Embryonic facial prominence (tissue), 1 donor: ENCODE results near the gene CD53.
"Not testable (repeated sequence)": the region's sequence is repeated elsewhere in the genome, so short reads cannot be mapped to it uniquely, and the experiment has no call there.

Experiments used
- DNase-seq: peaks from one replicate; pipeline ENCODE4 v3.0.0-alpha.2; 2016; ENCODE audit errors: extremely low spot score

Gene CD53, protein sequence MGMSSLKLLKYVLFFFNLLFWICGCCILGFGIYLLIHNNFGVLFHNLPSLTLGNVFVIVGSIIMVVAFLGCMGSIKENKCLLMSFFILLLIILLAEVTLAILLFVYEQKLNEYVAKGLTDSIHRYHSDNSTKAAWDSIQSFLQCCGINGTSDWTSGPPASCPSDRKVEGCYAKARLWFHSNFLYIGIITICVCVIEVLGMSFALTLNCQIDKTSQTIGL

DNA sequence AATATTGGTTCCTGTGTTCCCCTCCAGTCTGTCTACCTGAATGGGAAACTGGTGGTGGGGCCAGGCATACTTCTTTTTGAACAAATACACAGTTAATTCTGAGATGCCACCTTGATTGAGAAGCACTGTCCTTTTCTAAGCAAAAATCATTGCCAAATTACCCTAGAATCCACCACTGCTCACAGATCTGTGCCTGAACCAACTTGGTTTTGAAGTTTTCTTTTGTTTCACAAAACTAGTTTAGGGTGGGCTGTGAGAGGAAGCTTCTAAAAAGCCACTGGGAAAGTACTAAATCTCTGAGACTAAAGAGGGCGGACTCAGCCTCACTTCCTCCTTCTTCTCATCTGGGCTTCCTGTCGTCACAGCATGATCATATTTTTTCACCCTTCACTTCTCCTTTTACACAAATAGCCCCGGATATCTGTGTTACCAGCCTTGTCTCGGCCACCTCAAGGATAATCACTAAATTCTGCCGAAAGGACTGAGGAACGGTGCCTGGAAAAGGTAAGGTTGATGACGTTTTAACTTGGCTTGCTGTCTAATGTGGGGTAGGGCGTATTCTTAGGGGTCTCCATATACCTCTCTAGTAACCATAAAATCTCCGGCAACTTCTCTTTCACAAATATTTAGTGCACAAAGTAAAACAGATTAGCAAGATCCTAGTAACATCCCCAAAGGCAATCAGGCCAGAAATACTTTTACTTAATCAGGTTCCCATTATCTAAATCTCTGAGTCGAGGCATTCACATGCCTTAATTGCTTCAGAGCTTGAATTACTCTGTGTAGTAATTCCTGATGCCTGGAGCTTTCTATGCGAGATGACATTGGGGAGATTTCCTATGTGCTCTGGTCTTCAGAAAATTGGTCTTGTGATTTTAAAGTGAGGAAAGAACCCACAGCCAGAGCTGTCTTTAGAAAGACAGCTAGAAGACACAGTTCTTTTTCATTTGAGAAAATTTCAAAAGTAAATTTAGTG, at the start of gene CD53:
CD53 (plus strand) TSS at position 404 of the 976 bp plus-strand sequence. CDS start 18,261 bp downstream, outside the sequence.
- no peak for DNase-seq

DNA sequence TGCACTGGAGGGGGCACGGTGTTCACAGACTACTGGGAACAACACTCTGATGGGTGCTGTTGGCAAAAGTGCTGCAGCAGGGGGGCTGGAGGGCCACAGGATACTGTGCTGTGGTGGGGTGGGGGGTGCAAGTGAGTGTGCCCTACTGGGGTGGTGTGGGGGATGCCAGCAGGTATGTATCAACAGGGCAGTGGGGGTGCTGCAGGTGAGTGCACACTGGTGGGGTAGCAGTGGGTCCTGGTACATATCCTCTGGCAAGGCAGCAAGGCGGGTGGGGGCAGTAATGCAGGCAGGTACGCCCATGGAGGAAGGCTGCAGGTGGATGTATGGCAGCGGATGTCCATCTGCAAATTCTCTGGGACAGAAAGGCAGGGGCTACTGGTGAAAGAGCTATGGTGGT, 48.8 kb upstream of the CD53 start:
- DNase-seq: no peak

DNA sequence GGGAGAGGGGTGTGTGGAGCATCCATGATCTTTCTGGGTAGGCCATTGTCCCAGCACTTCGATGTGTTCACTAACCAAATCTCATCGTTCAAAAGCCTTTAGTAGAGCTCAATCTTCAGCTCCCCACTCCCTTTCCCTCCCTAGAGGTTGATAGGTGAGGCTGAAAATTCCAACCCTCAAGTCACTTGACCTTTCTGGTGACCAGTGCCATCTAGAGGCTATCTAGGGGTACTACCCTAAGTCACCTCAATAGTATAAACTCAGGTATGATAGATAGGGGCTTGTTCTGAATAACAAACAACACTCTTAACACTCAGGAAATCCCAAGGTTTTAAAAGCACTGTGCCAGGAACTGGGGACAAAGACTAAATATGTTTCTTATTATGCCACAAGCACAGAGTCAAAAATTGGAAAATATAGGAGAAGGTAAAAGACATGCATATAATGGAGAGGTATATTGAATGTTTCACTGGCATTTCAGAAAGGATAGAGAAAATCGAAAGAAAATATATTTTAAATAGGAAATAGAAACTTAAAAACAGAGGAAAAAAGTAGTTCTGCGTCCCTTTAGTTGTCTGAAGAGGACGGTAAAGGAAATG, 42.9 kb upstream of the CD53 start:
- no peak for DNase-seq

DNA sequence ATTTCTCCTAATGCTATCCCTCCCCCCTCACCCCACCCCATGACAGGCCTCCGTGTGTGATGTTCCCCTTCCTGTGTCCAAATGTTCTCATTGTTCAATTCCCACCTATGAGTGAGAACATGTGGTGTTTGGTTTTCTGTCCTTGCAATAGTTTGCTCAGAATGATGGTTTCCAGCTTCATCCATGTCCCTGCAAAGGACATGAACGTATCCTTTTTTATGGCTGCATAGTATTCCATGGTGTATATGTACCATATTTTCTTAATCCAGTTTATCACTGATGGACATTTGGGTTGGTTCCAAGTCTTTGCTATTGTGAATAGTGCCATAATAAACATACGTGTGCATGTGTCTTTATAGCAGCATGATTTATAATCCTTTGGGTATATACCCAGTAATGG, 39.2 kb upstream of the CD53 start:
- not testable (repeated sequence) for DNase-seq

DNA sequence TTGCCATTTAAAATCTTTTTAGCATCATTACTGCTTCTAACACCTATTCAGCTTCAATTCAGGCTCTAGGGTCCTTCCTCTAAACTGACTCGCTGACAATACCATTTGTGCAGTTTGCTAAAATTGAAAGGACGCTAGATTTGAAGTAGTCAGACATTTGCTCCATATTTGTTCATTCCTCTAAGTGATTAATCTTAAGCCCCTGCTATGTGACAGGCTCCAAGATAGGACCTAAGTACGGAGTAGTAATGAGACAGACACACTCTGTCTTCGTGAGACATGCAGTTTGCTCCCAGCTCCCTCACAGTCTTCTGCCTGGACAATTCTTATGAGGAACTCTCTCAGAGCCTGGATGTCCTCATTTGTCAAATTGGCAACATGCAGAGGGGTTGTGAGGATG, 26.1 kb upstream of the CD53 start:
- DNase-seq: no peak

DNA sequence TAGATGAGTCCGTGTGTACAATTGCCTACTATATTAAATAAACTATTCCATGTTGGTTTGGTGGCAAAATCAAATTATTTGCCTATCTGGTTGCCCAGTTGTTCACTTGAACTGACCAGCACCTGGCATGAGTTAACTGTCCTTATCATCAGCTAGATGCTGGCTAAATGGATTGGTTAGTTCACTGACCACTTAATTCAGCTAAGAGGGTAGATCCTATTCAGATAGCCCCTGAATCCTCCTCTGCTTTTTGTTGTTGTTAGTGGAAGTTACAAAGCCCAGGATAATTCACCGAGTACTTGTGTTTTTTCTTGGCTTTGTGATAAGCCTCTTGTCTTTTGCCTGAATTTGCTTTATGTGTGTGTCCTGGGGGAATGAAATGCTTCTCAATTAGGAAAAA, 22.8 kb upstream of the CD53 start:
- DNase-seq: no peak

DNA sequence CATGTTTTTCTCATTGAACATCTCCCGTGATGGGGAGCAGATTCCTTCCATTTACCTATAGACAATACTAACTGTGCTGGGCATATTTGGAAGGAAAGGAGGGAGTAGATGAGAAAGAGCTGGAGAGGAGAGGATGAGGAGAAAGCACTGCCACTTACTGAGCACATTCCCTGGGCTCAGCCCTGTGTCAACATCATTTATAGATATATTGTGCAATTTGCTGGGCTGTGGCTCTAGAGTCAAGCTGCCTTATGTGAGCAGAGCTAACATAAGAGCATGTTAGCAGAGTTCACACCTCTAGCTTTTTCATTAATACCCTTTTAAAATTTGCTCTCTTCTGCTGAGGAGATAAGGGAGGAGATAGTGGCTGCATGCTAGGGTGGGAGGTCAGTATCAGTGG, 22.3 kb upstream of the CD53 start:
- no peak for DNase-seq

DNA sequence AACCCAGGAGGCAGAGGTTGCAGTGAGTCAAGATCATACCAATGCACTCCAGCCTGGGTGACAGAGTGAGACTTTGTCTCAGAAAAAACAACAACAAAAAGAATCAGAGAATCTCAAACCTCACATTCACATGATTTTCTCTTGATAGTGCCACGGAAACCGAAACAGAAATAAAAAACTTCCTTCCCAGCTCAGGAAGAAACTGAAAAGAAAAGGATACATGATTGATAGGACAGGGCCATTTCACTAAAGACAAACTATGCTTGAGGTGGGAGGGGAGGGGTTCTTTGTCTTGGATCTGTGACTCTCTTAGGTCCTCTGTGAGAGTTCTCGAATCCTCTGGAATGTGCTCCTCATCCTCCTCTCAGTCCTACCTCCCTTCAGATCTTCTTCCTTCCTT, 19.8 kb upstream of the CD53 start:
- DNase-seq: no peak

DNA sequence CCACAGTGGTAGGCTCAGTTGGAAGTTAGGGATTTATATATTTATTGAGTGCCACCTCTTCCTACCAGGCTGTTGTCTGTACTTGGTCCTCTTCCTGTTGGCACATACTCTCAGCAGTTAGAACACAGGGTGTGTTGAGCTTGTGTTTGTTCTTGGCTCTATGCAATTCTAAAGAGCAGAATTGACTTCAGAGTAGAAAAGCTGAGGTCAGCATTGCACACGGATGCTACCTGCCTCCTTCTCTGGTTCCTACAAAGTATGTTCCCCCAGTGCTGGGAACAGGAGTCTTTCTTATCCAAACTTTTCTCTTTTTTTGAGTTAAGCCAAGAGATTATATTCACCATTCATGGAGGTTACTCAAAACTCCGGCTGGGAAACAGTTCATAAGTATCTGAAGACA, 16.5 kb upstream of the CD53 start:
- no peak for DNase-seq

DNA sequence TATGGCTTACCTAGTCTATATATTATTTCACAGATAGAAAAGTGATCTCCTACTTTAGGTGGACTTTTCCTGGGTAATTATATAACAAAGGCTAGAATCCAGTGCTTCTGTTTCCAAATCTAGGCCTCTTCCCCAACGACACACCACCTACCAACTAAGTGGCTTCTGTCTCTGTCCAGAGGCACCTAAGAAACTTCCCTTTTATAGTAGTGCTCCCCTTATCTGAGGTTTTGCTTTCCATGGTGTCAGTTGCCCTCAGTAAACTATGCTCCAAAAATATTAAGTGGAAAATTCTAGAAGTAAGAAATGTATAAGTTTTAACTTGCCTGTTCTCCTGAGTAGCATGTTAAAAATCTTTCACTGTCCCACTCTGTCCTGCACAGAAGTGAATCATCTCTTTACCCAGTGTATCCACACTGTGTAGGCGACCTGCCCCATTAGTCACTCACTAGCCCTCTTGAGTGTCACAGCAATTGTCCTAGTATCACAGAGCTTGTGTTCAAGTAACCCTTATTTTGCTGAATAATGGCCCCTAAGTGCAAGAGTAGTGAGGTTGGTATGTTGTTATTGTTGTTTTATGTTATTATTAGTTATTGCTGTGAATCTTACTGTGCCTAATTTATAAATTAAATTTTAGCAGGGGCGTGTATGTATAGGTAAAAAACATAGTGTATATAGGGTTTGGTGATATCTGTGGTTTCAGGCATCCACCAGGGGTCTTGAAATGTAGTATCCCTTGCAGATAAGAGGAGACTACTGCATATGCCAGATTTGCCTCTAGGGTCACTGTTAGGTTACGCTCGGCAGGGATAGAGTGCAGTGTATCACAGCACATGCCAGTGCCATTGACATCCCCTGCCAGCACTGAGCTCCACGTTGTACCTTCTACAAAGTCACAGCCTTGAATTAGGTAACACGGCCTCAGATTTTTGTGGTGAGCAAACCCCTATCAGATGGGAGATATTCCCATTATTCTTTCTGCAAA, 14.7 kb upstream of the CD53 start:
- DNase-seq: no peak

DNA sequence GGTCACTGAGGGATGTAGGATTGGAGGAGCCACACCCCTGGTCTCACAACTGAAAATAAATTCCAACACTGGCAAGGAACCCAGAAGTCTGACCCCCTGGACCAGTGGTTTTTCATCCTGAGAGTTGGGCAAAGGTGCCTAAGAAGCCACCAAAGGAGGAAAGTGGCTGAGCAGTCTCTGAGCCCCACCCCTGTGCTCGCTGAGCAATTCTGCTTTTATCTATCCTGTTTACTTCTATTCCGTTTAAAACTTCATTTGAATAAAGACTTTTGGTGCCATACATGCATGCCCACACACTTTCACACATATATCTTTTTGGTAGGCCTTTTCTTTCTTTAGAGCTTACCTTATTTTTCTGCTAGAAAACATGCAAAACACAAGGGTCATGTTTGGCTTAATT, 13.9 kb upstream of the CD53 start:
- no peak for DNase-seq

DNA sequence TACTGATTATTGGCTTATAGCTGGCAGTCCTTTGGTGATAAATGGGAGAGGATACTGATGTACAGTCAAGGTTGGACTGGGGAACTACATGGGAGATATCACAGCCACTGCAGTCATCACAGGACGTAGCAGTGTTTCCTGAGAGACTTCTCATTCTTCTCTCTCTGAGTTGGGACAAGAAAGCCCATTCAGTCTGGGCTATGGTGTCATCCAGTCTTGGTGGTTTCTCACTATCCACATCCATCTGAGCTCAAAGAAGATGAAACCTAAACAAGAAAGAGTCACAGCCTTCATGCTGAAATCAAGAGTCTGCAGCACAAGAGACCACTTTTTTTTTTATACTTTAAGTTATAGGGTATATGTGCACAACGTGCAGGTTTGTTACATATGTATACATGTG, 12.8 kb upstream of the CD53 start:
- DNase-seq: no peak

DNA sequence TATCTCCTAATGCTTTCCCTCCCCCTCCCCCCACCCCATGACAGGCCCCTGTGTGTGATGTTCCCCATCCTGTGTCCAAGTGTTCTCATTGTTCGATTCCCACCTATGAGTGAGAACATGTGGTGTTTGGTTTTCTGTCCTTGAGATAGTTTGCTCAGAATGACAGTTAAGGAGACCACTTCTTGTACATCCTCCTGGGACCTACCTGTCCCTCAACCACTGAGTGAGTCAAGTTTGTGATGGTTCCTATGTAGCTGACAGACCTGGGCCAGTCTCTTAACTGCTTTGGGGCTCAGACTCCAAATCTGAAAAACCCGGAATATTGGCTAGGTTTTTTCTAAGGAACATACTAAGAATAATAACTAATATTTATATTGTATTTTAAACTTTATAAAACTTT, 12.3 kb upstream of the CD53 start:
- DNase-seq: not testable (repeated sequence)

DNA sequence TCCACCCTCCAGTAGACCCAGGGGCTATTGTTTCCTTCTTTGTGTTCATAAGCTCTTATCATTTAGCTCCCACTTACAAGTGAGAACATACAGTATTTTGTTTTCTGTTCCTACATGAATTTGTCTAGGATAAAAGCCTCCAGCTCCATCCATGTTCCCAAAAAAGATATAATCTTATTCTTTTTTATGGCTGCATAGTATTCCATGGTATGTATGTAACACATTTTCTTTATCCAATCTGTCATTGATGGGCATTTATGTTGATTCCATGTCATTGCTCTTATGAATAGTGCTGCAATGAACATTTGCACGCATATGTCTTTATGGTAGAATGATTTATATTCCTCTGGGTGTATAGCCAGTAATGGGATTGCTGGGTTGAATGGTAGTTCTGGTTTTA, 11.0 kb upstream of the CD53 start:
- DNase-seq: not testable (repeated sequence)

DNA sequence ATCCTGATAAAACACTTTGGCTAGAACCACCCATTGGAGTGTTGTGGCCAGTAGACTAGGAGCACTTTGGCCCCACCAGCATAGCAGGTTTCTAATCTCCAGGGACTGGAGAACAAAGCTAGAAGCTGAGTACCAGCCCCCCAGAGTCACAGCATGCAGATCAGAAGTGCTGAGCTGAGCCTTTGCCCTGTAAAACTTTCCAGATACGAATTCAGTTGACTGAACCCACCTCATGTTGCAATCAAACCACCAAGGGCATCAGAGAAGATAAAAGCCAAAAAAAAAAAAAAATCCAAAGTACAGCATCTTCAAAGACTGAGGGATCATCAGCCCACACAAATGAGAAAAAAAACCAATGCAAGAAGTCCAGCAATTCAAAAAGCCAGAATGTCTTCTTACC, 8.7 kb upstream of the CD53 start:
- DNase-seq: no peak

DNA sequence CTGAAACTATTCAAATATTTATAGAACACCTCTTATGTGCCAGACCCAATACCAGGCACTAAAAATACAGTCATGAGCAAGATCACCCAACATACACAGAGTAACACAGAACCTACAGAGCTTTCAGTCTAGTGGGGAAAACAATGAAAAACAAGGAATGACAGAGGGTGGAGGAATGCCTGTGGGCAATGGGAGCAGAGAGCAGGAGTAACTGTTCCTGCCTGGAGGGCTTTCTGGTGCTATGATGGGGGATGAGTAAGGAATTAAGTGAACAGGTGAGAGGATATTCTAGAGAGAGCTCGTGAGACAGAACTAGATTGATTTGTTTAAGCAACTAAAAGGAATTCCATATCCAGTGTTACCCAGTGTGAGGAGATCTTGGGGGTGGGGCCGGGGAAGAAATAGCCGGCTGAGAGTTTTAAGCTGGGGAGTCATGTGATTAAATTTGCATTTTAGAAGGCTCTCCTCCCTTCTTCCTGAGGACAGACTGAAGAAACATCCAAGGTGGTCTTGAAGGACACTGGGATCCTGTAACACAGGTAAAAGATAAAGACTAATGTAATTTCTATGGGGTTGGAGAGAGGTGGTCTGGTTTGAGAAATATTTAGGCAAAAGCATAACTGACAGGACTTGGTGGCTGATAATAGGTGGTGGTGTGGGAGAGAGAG, 2.1 kb upstream of the CD53 start:
- no peak for DNase-seq

DNA sequence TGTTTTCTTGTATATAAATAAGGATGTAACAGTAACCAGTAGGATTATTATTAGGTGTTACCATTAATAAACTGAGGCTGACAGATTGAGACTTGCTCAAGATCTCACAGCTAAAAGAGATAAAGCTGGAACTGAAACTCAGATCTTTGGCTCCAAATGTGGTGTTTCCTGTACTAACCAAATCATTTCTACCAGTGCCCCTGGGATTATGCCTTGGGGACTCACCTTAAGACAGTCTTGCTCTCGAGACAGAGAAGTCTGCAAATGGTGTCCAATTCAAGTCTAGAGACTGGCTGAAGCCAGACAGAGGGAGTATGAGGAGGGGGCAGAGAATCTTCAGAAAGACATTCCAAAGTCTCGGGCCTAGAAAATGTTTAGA, 593 bp upstream of the CD53 start:
- no peak for DNase-seq

DNA sequence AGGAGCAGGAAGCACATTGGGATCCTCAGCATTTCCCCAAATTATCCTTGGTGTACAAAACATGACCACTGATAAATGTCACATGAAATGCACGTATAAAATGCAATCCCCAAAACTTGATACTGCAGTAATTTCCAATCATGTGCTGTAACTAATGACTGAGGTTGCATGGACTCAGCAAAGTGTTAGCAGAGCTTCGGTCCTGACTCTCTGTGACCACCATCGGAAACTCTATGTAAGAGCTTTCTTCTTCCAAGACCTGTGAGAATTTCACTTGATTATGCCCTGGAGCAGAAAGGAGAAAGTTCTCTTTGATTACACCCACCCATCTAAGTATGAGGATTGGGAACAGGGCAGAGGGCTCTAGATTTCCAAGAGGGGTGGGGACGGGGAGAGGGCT, 908 bp downstream of the CD53 start:
- no peak for DNase-seq

DNA sequence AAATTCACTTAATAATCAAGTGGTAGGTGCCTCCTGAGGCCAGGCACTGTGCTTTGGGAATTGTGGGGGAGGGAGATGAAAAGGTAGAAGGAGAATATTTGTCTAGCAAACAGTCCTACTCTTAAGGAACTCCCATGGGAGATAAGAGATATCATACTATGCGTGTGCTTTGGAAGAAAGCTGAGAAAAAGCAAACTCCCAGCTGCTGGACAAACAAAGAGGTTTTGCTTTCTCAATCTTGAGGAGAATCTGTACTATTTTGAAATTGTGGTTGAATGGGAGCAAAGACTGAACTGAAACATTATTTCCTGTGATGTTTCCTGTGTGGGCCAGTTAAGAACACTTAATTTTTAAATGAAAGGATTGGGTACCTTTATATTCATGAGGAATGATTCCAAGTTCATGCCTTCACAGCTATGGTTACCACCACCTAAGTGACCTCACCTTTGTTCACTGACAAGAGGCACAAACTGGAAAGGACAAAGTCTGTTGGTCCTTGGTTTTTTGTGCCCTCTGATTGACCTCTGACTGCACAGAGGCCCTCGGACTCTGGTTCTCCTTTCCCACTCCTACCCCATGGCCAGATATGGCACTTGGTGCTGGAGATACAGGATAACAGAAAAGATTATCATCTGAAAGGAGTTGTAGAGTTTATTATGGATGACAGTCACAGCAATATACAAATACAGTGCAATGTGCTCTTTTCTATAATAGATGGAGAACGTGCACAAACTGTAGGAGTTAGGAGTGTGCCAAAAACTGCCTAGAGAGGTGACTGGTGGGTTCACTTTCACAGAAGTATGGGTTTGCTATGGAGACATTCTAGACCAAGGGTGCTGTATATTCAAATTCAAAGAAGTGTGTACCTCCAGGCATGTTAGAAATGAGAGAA, 1.6 kb downstream of the CD53 start:
- DNase-seq: no peak

DNA sequence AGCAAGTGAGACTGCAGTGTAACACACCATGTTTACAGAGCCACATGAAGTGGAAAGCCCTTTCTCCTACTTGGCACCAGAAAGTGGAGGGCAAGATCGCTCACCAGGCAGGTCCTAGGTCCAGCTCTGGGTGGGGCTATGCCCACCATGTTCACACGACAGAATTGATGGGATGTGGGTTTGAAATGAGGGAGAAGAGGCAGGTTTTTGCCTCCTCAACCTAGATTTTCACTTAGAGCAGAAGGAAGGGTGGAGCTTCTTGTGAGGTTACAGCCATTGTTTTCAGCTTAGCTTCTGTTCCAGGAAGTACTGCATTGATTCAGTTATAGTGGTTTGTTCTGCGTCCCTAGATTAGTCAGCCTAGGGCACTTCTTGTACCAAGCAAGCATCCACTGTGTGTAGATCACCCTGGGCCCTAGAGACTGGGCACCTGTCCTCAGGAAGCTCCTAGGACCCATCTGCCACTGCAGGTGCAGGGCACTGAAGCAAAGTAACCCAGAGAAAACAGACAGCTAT, 2.3 kb downstream of the CD53 start:
- DNase-seq: no peak
